Measurements from ENCODE around the gene PACSIN3.

PACSIN3 gene

DNA sequence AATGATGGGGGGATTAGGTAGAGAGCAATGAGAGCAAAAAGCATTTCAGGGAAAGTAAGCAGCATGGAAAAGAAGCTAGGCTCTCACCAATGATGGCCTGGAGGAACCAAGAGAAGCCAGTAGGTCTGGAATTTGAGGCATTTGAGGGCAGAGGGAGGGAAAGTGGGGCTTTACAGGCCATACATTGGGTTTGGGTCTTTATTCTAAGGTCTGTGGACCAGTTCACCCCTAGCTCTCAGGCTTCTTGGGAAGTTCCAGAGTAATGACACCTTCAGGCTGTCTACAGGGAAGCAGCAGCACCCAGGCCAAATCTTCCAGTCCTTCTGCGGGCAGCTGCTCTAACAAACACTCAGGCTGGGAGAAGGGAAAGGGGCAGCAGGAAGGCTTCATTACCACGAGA lies 39.0 kb downstream of the PACSIN3 start:
- Mint-ChIP-seq H3K4me3 (no peak overlapping the region), H3K27me3 (ENCODE audit: low read depth) (no peaks in the 10 kb centered on the region), H3K27ac (no peak overlapping the region), H3K9me3 (no peaks in the 10 kb centered on the region), H3K36me3 (ENCODE audit: low read depth) (no peaks in the 10 kb centered on the region), H3K4me1 (ENCODE audit: low read depth) (no peaks in the 10 kb centered on the region)
- DNase-seq (ENCODE audit: low spot score), result no peak

- no peaks in the 10 kb centered on the region for H3K4me1 Mint-ChIP-seq (ENCODE audit: low read depth)
- no peak for DNase-seq (ENCODE audit: low spot score)
- no peak overlapping the region for H3K4me3 Mint-ChIP-seq
- H3K27me3 Mint-ChIP-seq (ENCODE audit: low read depth), result no peaks in the 10 kb centered on the region
- no peaks in the 10 kb centered on the region for H3K36me3 Mint-ChIP-seq (ENCODE audit: low read depth)
- H3K9me3 Mint-ChIP-seq, result no peaks in the 10 kb centered on the region
- H3K27ac Mint-ChIP-seq, result no peak overlapping the region
These were observed 41.7 kb downstream of the PACSIN3 start for GRCh38 chr11:47144541-47144940.

DNA sequence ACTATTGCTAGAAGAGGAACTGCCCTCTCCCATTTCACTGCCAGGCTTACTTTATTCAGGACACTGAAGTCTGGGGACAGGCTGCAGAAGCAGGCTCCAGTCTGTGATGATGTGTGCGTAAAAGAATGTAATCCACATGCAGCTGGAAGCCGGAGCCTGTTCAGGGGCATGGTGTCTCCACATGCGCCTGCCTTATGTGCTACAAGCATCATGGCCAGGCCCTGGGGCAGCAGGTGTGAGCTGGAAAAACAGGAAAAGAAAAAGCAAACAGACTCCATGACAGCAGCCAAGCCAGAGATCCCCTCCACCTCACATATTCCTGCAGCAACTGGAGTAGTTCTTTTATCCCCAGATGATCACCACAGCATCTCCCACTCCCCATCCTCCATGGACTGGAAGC lies 42.9 kb downstream of the PACSIN3 start:
- Mint-ChIP-seq H3K4me1 (ENCODE audit: low read depth) (peaks cover 3% of the 10 kb centered on the region), H3K4me3 (no peak overlapping the region), H3K27me3 (ENCODE audit: low read depth) (no peaks in the 10 kb centered on the region), H3K27ac (no peak overlapping the region), H3K36me3 (ENCODE audit: low read depth) (peaks cover 3% of the 10 kb centered on the region), H3K9me3 (no peaks in the 10 kb centered on the region)
- DNase-seq (ENCODE audit: low spot score), result no peak

- H3K36me3 Mint-ChIP-seq (ENCODE audit: low read depth), result peaks cover 3% of the 10 kb centered on the region
- H3K4me3 Mint-ChIP-seq, result no peak overlapping the region
- H3K27ac Mint-ChIP-seq, result no peak overlapping the region
- no peaks in the 10 kb centered on the region for H3K9me3 Mint-ChIP-seq
- DNase-seq (ENCODE audit: low spot score), result no peak
- H3K4me1 Mint-ChIP-seq (ENCODE audit: low read depth), result peaks cover 3% of the 10 kb centered on the region
- no peaks in the 10 kb centered on the region for H3K27me3 Mint-ChIP-seq (ENCODE audit: low read depth)
These were observed 46.4 kb downstream of the PACSIN3 start for GRCh38 chr11:47139878-47140277.

DNA sequence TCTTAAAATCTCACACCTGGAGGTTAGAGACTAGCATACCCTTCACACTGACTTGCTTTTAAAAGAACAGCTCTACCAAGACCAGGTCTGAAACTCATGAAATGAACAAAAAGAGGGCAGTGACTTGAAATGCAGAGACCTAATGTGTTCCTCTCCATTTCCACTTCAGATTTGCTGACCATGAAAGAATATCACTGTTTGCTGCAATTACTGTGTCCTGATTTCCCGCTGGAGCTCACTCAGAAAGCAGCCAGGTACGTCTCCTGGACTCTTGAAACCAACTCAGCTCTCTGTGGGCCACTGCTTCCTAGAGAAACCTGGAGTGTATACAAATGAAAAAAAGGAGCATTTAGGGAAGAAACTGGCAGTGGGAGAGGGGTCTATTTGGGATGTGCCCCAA lies 48.8 kb downstream of the PACSIN3 start:
- DNase-seq (ENCODE audit: low spot score), result no peak
- Mint-ChIP-seq H3K27ac (no peak overlapping the region), H3K4me1 (ENCODE audit: low read depth) (peaks cover 3% of the 10 kb centered on the region), H3K9me3 (no peaks in the 10 kb centered on the region), H3K4me3 (no peak overlapping the region), H3K27me3 (ENCODE audit: low read depth) (no peaks in the 10 kb centered on the region), H3K36me3 (ENCODE audit: low read depth) (peaks cover 3% of the 10 kb centered on the region)

DNA sequence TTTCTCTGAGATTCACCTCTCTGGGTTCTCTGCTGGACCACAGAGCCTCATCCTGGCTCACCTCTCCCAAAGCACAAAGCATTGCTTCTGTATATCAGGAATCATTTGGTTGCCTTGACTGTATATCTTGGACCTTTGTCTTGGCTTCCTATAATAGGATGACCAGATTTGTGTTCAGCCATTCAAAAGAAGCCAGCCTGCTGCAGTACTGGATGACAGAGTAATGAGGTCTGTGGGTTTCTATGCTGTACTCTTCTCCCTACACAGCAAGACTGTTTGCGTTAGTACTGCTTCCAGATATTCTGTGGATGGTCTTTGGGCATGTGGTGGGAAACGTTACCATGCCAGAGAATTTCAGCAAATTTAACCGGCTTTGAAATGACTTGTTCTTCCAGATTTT lies 49.3 kb downstream of the PACSIN3 start:
- no peak overlapping the region for H3K27ac Mint-ChIP-seq
- no peaks in the 10 kb centered on the region for H3K27me3 Mint-ChIP-seq (ENCODE audit: low read depth)
- no peak overlapping the region for H3K4me3 Mint-ChIP-seq
- H3K36me3 Mint-ChIP-seq (ENCODE audit: low read depth), result peaks cover 3% of the 10 kb centered on the region
- DNase-seq (ENCODE audit: low spot score), result no peak
- no peaks in the 10 kb centered on the region for H3K9me3 Mint-ChIP-seq
- H3K4me1 Mint-ChIP-seq (ENCODE audit: low read depth), result peaks cover 3% of the 10 kb centered on the region

DNA sequence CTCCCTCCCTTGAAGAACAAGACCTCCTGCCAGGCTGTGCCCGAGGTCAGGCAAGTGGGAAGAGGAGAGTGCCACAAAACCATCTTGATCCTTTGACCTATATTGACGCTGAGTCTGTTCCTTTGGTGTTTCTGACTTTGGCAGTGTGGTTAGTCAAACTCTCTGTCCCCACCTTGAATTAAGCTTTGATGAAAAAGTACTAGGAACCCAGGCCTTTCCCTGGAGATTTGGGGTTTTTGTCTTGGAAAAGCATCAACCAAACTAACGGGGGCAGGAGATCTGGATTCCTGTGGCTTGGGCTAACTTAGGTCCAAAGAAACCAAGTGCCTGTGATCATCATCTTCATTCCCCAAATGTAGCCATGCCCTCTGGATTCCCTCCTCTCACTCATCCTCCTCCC lies 49.9 kb downstream of the PACSIN3 start:
- no peak for DNase-seq (ENCODE audit: low spot score)
- H3K27me3 Mint-ChIP-seq (ENCODE audit: low read depth), result no peaks in the 10 kb centered on the region
- no peak overlapping the region for H3K4me3 Mint-ChIP-seq
- H3K9me3 Mint-ChIP-seq, result no peaks in the 10 kb centered on the region
- peaks cover 3% of the 10 kb centered on the region for H3K4me1 Mint-ChIP-seq (ENCODE audit: low read depth)
- peaks cover 3% of the 10 kb centered on the region for H3K36me3 Mint-ChIP-seq (ENCODE audit: low read depth)
- no peak overlapping the region for H3K27ac Mint-ChIP-seq

GRCh38 chr11:47132981-47133380 lies 53.3 kb downstream of the PACSIN3 start:
- H3K36me3 Mint-ChIP-seq (ENCODE audit: low read depth), result no peaks in the 10 kb centered on the region
- no peaks in the 10 kb centered on the region for H3K9me3 Mint-ChIP-seq
- H3K27ac Mint-ChIP-seq, result no peak overlapping the region
- no peaks in the 10 kb centered on the region for H3K4me1 Mint-ChIP-seq (ENCODE audit: low read depth)
- H3K4me3 Mint-ChIP-seq, result no peak overlapping the region
- H3K27me3 Mint-ChIP-seq (ENCODE audit: low read depth), result no peaks in the 10 kb centered on the region
- no peak for DNase-seq (ENCODE audit: low spot score)

DNA sequence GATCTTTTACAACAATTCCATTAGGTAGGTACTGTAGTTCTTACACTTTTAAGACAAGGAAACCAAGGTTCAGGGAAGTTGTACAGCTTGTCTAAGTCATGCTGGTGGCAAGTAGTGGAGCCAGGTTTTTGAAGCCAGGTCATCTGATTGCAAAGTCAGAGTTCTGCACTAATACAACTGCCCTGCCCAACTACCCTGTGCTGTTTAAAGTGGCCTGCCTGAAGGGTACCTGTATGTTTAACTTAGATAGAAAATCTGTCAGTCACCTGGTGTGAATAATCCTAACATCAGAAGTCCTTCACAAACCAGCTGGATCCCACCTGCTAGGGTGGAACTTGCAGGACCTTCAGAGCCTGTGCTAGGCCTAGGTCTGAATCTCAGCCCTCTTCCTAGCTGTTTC lies 53.7 kb downstream of the PACSIN3 start:
- no peak for DNase-seq (ENCODE audit: low spot score)
- H3K27me3 Mint-ChIP-seq (ENCODE audit: low read depth), result no peaks in the 10 kb centered on the region
- no peak overlapping the region for H3K27ac Mint-ChIP-seq
- H3K36me3 Mint-ChIP-seq (ENCODE audit: low read depth), result no peaks in the 10 kb centered on the region
- H3K4me3 Mint-ChIP-seq, result no peak overlapping the region
- no peaks in the 10 kb centered on the region for H3K9me3 Mint-ChIP-seq
- no peaks in the 10 kb centered on the region for H3K4me1 Mint-ChIP-seq (ENCODE audit: low read depth)

- DNase-seq (ENCODE audit: low spot score), result no peak
- Mint-ChIP-seq H3K9me3 (no peaks in the 10 kb centered on the region), H3K36me3 (ENCODE audit: low read depth) (no peaks in the 10 kb centered on the region), H3K27me3 (ENCODE audit: low read depth) (no peaks in the 10 kb centered on the region), H3K4me3 (no peak overlapping the region), H3K27ac (no peak overlapping the region), H3K4me1 (ENCODE audit: low read depth) (no peaks in the 10 kb centered on the region)
These were observed 55.1 kb downstream of the PACSIN3 start for GRCh38 chr11:47131136-47131535.

DNA sequence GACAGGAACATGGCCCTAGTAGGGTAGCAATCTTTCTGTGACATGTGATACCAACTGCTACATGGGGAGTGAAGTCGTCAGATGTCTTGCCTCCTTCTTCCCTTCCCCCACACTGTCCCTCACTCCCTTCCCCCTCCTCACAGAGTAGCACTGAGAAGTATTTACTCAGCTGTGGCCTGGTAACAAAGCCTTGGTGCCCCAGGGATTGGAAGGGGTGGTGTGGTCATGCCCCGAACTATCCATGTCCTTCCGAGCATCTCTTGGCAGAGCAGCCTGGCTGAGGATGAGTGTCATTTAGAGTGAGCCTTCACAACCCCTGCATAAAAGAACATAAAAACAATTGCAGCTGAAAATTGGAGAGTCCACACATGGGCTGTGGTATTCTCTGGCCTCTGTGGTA lies 55.7 kb downstream of the PACSIN3 start:
- Mint-ChIP-seq H3K27ac (no peak overlapping the region), H3K27me3 (ENCODE audit: low read depth) (no peaks in the 10 kb centered on the region), H3K9me3 (no peaks in the 10 kb centered on the region), H3K4me3 (no peak overlapping the region), H3K4me1 (ENCODE audit: low read depth) (no peaks in the 10 kb centered on the region), H3K36me3 (ENCODE audit: low read depth) (no peaks in the 10 kb centered on the region)
- no peak for DNase-seq (ENCODE audit: low spot score)

Measured in T-helper 2 cell treated with Interferon-gamma antibody and Interleukin-4, amounts not matched to agents 5 μg/mL and 100 μg/mL, for 36 hours (primary cell).